Measurements from ENCODE around the gene MS4A15.

- TF ChIP-seq CTCF (IDR thresholded peaks at IDR 0.05; ENCODE audit: insufficient read depth, low read length) (no peak), REST (IDR thresholded peaks at IDR 0.05; ENCODE audit: insufficient replicate concordance, low read depth) (no peak)
These were observed 11.5 kb downstream of the MS4A15 start for GRCh38 chr11:60768202-60768601.
